ENCODE results near the gene SCYL1. TPM values are rescaled to one million over a fixed set of nuclear protein-coding genes. Genes with fewer than 3 reads are reported as not detected.

Gene SCYL1
- total RNA-seq, 1 experiment from 2014 or later: 70.9 TPM

- Mint-ChIP-seq H3K27ac (ENCODE audit: low read depth, unreplicated experiment) (peak overlapping the region; percentile 23), H3K36me3 (ENCODE audit: insufficient read depth, unreplicated experiment) (no peaks in the 10 kb centered on the region), H3K4me3 (ENCODE audit: unreplicated experiment) (peak overlapping the region; percentile 79), H3K27me3 (ENCODE audit: insufficient read depth, unreplicated experiment) (no peaks in the 10 kb centered on the region), H3K4me1 (ENCODE audit: insufficient read depth, unreplicated experiment) (peaks cover 6% of the 10 kb centered on the region), H3K9me3 (ENCODE audit: unreplicated experiment) (no peaks in the 10 kb centered on the region)
- CTCF ChIA-PET: interaction anchor here (0.6 to 3.7 kb wide), 30 partner anchors 10 to 1447 kb away, joined by 3 to 51 read pairs (median 6); partner anchors contain the start of genes FAM89B, PCNX3 and SCYL1
- TF ChIP-seq CTCF (IDR thresholded peaks at IDR 0.05; ENCODE audit: unreplicated experiment): peak; percentile 92
- intact Hi-C loops (cut with micrococcal nuclease): loop anchor here (1.0 to 2.0 kb wide), 3 partner anchors 16 to 48 kb away; partner anchors contain the start of gene FAM89B
- peak; percentile 87 for DNase-seq (ENCODE audit: unreplicated experiment)
- POLR2A ChIA-PET: interaction anchor here (0.7 to 4.0 kb wide), 20 partner anchors 12 to 319 kb away, joined by 3 to 75 read pairs (median 4); partner anchors contain the start of genes DPF2, EHBP1L1, FAM89B and KAT5
- no TSS peak for BruUV-seq (replicated peaks)
Measured at GRCh38 chr11:65540290-65541092, 15.6 kb downstream of the SCYL1 start.

GRCh38 chr11:65541093-65541982 is 16.5 kb downstream of the SCYL1 start:
- H3K36me3 Mint-ChIP-seq (ENCODE audit: insufficient read depth, unreplicated experiment): no peaks in the 10 kb centered on the region
- no peak for TF ChIP-seq CTCF (IDR thresholded peaks at IDR 0.05; ENCODE audit: unreplicated experiment)
- POLR2A ChIA-PET: interaction anchor here (0.9 to 4.0 kb wide), 16 partner anchors 11 to 208 kb away, joined by 3 to 75 read pairs (median 7); partner anchors contain the start of genes DPF2, EHBP1L1, FAM89B and KAT5
- DNase-seq (ENCODE audit: unreplicated experiment): no peak
- peak overlapping the region; percentile 23 for H3K27ac Mint-ChIP-seq (ENCODE audit: low read depth, unreplicated experiment)
- H3K27me3 Mint-ChIP-seq (ENCODE audit: insufficient read depth, unreplicated experiment): no peaks in the 10 kb centered on the region
- peak overlapping the region; percentile 79 for H3K4me3 Mint-ChIP-seq (ENCODE audit: unreplicated experiment)
- no TSS peak for BruUV-seq (replicated peaks)
- H3K9me3 Mint-ChIP-seq (ENCODE audit: unreplicated experiment): no peaks in the 10 kb centered on the region
- CTCF ChIA-PET: interaction anchor here (0.6 to 3.7 kb wide), 27 partner anchors 11 to 1269 kb away, joined by 3 to 51 read pairs (median 7); partner anchors contain the start of genes FAM89B, PCNX3 and SCYL1
- peaks cover 6% of the 10 kb centered on the region for H3K4me1 Mint-ChIP-seq (ENCODE audit: insufficient read depth, unreplicated experiment)
- intact Hi-C loops (cut with micrococcal nuclease): loop anchor here (2.0 kb wide), 1 partner anchor 15 kb away; no protein-coding TSS in a partner anchor

GRCh38 chr11:65542738-65543390 is 18.0 kb downstream of the SCYL1 start:
- no peak overlapping the region for H3K4me3 Mint-ChIP-seq (ENCODE audit: unreplicated experiment)
- TF ChIP-seq CTCF (IDR thresholded peaks at IDR 0.05; ENCODE audit: unreplicated experiment): no peak
- intact Hi-C loops (cut with micrococcal nuclease): no loop called here
- BruUV-seq (replicated peaks): no TSS peak
- no peaks in the 10 kb centered on the region for H3K36me3 Mint-ChIP-seq (ENCODE audit: insufficient read depth, unreplicated experiment)
- no peaks in the 10 kb centered on the region for H3K27me3 Mint-ChIP-seq (ENCODE audit: insufficient read depth, unreplicated experiment)
- H3K27ac Mint-ChIP-seq (ENCODE audit: low read depth, unreplicated experiment): no peak overlapping the region
- POLR2A ChIA-PET: interaction anchor here (0.5 to 4.0 kb wide), 4 partner anchors 9 to 680 kb away, joined by 3 to 75 read pairs (median 3); partner anchors contain the start of genes FAM89B and ZNRD2
- CTCF ChIA-PET: interaction anchor here (0.7 to 3.7 kb wide), 4 partner anchors 28 to 51 kb away, joined by 3 to 51 read pairs (median 14); partner anchors contain the start of gene FAM89B
- no peak for DNase-seq (ENCODE audit: unreplicated experiment)
- peaks cover 6% of the 10 kb centered on the region for H3K4me1 Mint-ChIP-seq (ENCODE audit: insufficient read depth, unreplicated experiment)
- H3K9me3 Mint-ChIP-seq (ENCODE audit: unreplicated experiment): no peaks in the 10 kb centered on the region

Data from MCF 10A (cell line).